ENCODE data around the gene ADAM19. TPM values are rescaled to one million over a fixed set of nuclear protein-coding genes. Genes with fewer than 3 reads are reported as not detected.

ADAM19 gene
- polyA plus RNA-seq, 1 donor from 2014 or later = 9.9 TPM

- Histone ChIP-seq H3K9me3 (ENCODE audit: low read length) (no peaks in the 10 kb centered on the region), H3K4me3 (ENCODE audit: low read length) (no peak overlapping the region), H3K79me2 (replicated peaks; ENCODE audit: insufficient read depth, low read length) (no peaks in the 10 kb centered on the region), H3K9me2 (ENCODE audit: insufficient read depth, low read length) (no peaks in the 10 kb centered on the region), H2AFZ (ENCODE audit: low read depth, low read length) (no peak overlapping the region), H3K9ac (ENCODE audit: low read length) (no peak overlapping the region), H3F3A (ENCODE audit: insufficient read depth, low read length, poor library complexity, severe bottlenecking) (no peaks in the 10 kb centered on the region), H3K27me3 (ENCODE audit: insufficient read depth, low read depth, low read length) (no peaks in the 10 kb centered on the region), H3K4me2 (ENCODE audit: low read length) (no peak overlapping the region), H4K20me1 (ENCODE audit: insufficient read depth) (no peaks in the 10 kb centered on the region), H3K36me3 (ENCODE audit: insufficient read depth, low read length) (peaks cover 11% of the 10 kb centered on the region), H3K27ac (ENCODE audit: low read length) (no peak overlapping the region)
- no peak for TF ChIP-seq MXI1 (conservative IDR thresholded peaks at IDR 0.05; ENCODE audit: poor library complexity, severe bottlenecking)
- TF ChIP-seq, protein P1, sequence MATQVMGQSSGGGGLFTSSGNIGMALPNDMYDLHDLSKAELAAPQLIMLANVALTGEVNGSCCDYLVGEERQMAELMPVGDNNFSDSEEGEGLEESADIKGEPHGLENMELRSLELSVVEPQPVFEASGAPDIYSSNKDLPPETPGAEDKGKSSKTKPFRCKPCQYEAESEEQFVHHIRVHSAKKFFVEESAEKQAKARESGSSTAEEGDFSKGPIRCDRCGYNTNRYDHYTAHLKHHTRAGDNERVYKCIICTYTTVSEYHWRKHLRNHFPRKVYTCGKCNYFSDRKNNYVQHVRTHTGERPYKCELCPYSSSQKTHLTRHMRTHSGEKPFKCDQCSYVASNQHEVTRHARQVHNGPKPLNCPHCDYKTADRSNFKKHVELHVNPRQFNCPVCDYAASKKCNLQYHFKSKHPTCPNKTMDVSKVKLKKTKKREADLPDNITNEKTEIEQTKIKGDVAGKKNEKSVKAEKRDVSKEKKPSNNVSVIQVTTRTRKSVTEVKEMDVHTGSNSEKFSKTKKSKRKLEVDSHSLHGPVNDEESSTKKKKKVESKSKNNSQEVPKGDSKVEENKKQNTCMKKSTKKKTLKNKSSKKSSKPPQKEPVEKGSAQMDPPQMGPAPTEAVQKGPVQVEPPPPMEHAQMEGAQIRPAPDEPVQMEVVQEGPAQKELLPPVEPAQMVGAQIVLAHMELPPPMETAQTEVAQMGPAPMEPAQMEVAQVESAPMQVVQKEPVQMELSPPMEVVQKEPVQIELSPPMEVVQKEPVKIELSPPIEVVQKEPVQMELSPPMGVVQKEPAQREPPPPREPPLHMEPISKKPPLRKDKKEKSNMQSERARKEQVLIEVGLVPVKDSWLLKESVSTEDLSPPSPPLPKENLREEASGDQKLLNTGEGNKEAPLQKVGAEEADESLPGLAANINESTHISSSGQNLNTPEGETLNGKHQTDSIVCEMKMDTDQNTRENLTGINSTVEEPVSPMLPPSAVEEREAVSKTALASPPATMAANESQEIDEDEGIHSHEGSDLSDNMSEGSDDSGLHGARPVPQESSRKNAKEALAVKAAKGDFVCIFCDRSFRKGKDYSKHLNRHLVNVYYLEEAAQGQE (IDR thresholded peaks at IDR 0.05; ENCODE audit: borderline replicate concordance) = no peak
- TF ChIP-seq SMC3 (conservative IDR thresholded peaks at IDR 0.05; ENCODE audit: poor library complexity) = no peak
- TF ChIP-seq CTCF (IDR thresholded peaks at IDR 0.05; ENCODE audit: poor library complexity, severe bottlenecking) = no peak
- TF ChIP-seq TAF1 (IDR thresholded peaks at IDR 0.05; ENCODE audit: low read depth) = no peak
- no peak for TF ChIP-seq EP300 (conservative IDR thresholded peaks at IDR 0.05; ENCODE audit: poor library complexity, severe bottlenecking)
- TF ChIP-seq EZH2 (IDR thresholded peaks at IDR 0.05; ENCODE audit: borderline replicate concordance, insufficient read depth, low read length, poor library complexity, severe bottlenecking) = no peak
- TF ChIP-seq POLR2AphosphoS5 (IDR thresholded peaks at IDR 0.05) = no peak
- no peak for TF ChIP-seq RAD21 (conservative IDR thresholded peaks at IDR 0.05)
Observed at GRCh38 chr5:157470631-157471030, 104.9 kb downstream of the ADAM19 start.

- Histone ChIP-seq H2AFZ (ENCODE audit: low read depth, low read length) (no peak overlapping the region), H3K36me3 (ENCODE audit: insufficient read depth, low read length) (peaks cover 11% of the 10 kb centered on the region), H3K9ac (ENCODE audit: low read length) (no peak overlapping the region), H3K27me3 (ENCODE audit: insufficient read depth, low read depth, low read length) (no peaks in the 10 kb centered on the region), H3K9me2 (ENCODE audit: insufficient read depth, low read length) (no peaks in the 10 kb centered on the region), H3K9me3 (ENCODE audit: low read length) (no peaks in the 10 kb centered on the region), H3K4me3 (ENCODE audit: low read length) (no peak overlapping the region), H3K27ac (ENCODE audit: low read length) (no peak overlapping the region), H4K20me1 (ENCODE audit: insufficient read depth) (no peaks in the 10 kb centered on the region), H3F3A (ENCODE audit: insufficient read depth, low read length, poor library complexity, severe bottlenecking) (no peaks in the 10 kb centered on the region), H3K79me2 (replicated peaks; ENCODE audit: insufficient read depth, low read length) (no peaks in the 10 kb centered on the region), H3K4me2 (ENCODE audit: low read length) (no peak overlapping the region)
- TF ChIP-seq SMC3 (conservative IDR thresholded peaks at IDR 0.05; ENCODE audit: poor library complexity) = no peak
- TF ChIP-seq MXI1 (conservative IDR thresholded peaks at IDR 0.05; ENCODE audit: poor library complexity, severe bottlenecking) = no peak
- TF ChIP-seq CTCF (IDR thresholded peaks at IDR 0.05; ENCODE audit: poor library complexity, severe bottlenecking) = no peak
- no peak for TF ChIP-seq TAF1 (IDR thresholded peaks at IDR 0.05; ENCODE audit: low read depth)
- no peak for TF ChIP-seq POLR2AphosphoS5 (IDR thresholded peaks at IDR 0.05)
- TF ChIP-seq, protein P1 (IDR thresholded peaks at IDR 0.05; ENCODE audit: borderline replicate concordance) = no peak
- no peak for TF ChIP-seq EZH2 (IDR thresholded peaks at IDR 0.05; ENCODE audit: borderline replicate concordance, insufficient read depth, low read length, poor library complexity, severe bottlenecking)
- no peak for TF ChIP-seq RAD21 (conservative IDR thresholded peaks at IDR 0.05)
- TF ChIP-seq EP300 (conservative IDR thresholded peaks at IDR 0.05; ENCODE audit: poor library complexity, severe bottlenecking) = no peak
Observed at GRCh38 chr5:157469687-157470086, 105.9 kb downstream of the ADAM19 start.
